ENCODE measurements around the gene MRPL21.

DNA sequence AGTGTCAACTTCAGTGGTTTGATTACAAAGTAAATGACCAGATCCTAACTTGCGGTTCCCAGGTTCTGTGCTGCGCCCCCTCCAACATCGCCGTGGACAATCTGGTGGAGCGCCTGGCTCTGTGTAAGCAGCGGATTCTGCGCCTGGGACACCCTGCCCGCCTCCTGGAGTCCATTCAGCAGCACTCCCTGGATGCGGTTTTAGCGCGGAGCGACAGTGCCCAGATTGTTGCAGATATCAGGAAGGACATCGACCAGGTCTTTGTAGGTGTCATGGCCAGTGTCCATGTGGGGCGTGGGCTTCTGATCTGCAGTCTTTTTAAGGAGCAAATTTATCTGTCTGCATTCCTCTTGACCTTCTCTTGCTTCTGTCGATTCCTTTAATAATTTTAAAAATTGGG lies 11.1 kb upstream of the MRPL21 start:
- TF ChIP-seq, protein P1, sequence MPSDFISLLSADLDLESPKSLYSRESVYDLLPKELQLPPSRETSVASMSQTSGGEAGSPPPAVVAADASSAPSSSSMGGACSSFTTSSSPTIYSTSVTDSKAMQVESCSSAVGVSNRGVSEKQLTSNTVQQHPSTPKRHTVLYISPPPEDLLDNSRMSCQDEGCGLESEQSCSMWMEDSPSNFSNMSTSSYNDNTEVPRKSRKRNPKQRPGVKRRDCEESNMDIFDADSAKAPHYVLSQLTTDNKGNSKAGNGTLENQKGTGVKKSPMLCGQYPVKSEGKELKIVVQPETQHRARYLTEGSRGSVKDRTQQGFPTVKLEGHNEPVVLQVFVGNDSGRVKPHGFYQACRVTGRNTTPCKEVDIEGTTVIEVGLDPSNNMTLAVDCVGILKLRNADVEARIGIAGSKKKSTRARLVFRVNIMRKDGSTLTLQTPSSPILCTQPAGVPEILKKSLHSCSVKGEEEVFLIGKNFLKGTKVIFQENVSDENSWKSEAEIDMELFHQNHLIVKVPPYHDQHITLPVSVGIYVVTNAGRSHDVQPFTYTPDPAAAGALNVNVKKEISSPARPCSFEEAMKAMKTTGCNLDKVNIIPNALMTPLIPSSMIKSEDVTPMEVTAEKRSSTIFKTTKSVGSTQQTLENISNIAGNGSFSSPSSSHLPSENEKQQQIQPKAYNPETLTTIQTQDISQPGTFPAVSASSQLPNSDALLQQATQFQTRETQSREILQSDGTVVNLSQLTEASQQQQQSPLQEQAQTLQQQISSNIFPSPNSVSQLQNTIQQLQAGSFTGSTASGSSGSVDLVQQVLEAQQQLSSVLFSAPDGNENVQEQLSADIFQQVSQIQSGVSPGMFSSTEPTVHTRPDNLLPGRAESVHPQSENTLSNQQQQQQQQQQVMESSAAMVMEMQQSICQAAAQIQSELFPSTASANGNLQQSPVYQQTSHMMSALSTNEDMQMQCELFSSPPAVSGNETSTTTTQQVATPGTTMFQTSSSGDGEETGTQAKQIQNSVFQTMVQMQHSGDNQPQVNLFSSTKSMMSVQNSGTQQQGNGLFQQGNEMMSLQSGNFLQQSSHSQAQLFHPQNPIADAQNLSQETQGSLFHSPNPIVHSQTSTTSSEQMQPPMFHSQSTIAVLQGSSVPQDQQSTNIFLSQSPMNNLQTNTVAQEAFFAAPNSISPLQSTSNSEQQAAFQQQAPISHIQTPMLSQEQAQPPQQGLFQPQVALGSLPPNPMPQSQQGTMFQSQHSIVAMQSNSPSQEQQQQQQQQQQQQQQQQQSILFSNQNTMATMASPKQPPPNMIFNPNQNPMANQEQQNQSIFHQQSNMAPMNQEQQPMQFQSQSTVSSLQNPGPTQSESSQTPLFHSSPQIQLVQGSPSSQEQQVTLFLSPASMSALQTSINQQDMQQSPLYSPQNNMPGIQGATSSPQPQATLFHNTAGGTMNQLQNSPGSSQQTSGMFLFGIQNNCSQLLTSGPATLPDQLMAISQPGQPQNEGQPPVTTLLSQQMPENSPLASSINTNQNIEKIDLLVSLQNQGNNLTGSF (CRISPR knock-in tag; IDR thresholded peaks at IDR 0.05) = no peak
- TF ChIP-seq CTCF (CRISPR knock-in tag; IDR thresholded peaks at IDR 0.05) (no peak), POLR2AphosphoS5 (IDR thresholded peaks at IDR 0.05; ENCODE audit: low read depth, low read length) (no peak), SYNCRIP (IDR thresholded peaks at IDR 0.05; ENCODE audit: insufficient read depth, low read depth, low read length) (no peak), THAP8 (CRISPR knock-in tag; IDR thresholded peaks at IDR 0.05; ENCODE audit: borderline replicate concordance) (no peak), REST (IDR thresholded peaks at IDR 0.05; ENCODE audit: borderline replicate concordance in 1 of 2, low read depth in 1 of 2, low read length in 2 of 2) (no peak), GABPB1 (CRISPR knock-in tag; IDR thresholded peaks at IDR 0.05) (no peak), ZEB1 (IDR thresholded peaks at IDR 0.05; ENCODE audit: insufficient replicate concordance, low read depth) (no peak), ZBTB7B (CRISPR knock-in tag; IDR thresholded peaks at IDR 0.05) (no peak)
- TF ChIP-seq, protein P2, sequence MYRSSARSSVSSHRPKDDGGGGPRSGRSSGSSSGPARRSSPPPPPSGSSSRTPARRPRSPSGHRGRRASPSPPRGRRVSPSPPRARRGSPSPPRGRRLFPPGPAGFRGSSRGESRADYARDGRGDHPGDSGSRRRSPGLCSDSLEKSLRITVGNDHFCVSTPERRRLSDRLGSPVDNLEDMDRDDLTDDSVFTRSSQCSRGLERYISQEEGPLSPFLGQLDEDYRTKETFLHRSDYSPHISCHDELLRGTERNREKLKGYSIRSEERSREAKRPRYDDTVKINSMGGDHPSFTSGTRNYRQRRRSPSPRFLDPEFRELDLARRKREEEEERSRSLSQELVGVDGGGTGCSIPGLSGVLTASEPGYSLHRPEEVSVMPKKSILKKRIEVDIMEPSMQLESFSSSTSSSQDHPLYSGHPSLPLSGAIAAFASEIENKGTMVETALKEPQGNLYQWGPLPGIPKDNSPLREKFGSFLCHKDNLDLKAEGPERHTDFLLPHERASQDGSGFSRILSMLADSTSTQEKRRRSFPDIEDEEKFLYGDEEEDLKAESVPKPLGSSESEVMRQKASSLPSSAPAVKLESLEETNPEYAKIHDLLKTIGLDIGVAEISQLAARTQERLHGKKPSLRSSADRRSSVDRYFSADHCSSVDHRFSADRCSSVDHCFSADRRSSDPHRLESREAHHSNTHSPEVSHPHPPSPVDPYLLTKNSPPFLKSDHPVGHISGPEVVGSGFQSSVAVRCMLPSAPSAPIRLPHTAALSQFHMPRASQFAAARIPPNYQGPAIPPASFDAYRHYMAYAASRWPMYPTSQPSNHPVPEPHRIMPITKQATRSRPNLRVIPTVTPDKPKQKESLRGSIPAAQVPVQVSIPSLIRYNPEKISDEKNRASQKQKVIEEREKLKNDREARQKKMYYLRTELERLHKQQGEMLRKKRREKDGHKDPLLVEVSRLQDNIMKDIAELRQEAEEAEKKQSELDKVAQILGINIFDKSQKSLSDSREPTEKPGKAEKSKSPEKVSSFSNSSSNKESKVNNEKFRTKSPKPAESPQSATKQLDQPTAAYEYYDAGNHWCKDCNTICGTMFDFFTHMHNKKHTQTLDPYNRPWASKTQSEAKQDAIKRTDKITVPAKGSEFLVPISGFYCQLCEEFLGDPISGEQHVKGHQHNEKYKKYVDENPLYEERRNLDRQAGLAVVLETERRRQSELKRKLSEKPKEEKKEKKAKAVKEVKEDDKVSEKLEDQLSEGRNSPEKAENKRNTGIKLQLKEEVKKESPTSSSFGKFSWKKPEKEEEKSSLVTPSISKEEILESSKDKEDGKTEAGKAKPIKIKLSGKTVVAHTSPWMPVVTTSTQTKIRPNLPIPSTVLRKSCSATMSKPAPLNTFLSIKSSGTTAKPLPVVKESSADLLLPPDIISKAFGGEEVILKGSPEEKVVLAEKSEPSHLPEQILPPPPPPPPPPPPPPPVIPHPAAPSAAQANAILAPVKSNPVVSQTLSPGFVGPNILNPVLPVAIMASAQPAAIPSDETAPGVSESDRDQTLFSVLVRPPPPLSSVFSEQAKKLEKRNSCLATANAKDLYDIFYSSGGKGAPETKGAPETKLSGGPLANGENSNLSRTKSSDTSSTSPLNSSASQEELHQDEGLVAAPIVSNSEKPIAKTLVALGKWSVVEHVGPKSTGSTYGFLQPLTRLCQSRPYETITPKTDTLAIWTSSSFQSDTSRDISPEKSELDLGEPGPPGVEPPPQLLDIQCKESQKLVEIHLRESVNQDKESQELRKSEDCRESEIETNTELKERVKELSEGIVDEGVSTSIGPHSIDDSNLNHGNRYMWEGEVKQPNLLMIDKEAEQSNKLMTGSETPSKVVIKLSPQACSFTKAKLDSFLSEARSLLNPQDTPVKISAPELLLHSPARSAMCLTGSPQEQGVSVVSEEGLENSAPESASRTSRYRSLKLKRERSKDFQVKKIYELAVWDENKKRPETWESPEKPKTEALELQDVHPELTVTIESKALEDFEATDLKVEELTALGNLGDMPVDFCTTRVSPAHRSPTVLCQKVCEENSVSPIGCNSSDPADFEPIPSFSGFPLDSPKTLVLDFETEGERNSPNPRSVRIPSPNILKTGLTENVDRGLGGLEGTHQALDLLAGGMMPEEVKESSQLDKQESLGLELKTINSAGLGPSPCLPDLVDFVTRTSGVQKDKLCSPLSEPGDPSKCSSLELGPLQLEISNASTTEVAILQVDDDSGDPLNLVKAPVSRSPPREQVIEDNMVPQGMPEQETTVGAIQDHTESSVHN (CRISPR knock-in tag; IDR thresholded peaks at IDR 0.05) = no peak
- TF ChIP-seq, protein P3, sequence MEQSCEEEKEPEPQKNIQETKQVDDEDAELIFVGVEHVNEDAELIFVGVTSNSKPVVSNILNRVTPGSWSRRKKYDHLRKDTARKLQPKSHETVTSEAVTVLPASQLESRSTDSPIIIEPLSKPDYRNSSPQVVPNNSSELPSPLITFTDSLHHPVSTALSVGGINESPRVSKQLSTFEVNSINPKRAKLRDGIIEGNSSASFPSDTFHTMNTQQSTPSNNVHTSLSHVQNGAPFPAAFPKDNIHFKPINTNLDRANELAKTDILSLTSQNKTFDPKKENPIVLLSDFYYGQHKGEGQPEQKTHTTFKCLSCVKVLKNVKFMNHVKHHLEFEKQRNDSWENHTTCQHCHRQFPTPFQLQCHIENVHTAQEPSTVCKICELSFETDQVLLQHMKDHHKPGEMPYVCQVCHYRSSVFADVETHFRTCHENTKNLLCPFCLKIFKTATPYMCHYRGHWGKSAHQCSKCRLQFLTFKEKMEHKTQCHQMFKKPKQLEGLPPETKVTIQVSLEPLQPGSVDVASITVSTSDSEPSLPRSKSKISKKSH (CRISPR knock-in tag; IDR thresholded peaks at IDR 0.05; ENCODE audit: borderline replicate concordance) = no peak

All from HepG2 (cell line).